AML-193 (cell line): Measurements from ENCODE around the gene SLU7.

Source experiments
- DNase-seq, 2 experiments: peaks; one replicate each; lab custom pipeline; 2025; lab: John Stamatoyannopoulos, UW

SLU7 gene

GRCh38 chr5:160418561-160419457 is at the start of gene SLU7:
TSS of gene SLU7 (minus strand) at chr5:160419081. CDS start at chr5:160415294, 3,787 bp downstream.
- DNase-seq: peak; percentile 84 to 88

DNA sequence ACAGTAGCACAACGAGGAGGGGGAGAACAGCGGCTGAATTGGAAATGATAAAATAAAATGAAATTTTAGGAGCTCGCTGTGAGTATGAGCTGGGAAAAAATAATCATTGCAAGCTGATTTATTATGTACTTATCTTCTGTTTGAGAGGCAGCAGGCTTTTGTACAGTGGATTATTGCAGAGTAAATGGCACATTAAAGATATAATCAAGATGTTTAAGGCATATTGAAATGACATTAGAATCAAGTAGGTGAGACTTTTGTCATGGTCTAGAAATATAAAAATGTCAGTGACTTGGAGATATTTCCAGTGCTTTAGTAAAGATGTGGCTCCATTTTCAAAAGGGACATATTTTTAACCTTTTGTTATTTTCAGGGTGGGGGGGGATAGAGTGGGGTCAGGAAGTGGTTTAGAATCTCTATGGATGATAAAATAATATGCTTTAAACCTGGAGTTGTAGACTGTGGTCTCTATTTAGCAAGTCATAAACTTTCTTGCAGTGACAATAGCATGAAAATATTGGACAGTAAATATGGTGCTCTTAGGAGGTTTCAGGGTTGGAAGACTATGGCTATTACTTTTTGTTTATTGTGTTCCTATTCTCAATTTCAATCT is 49.6 kb upstream of the SLU7 start:
- DNase-seq: no peak

DNA sequence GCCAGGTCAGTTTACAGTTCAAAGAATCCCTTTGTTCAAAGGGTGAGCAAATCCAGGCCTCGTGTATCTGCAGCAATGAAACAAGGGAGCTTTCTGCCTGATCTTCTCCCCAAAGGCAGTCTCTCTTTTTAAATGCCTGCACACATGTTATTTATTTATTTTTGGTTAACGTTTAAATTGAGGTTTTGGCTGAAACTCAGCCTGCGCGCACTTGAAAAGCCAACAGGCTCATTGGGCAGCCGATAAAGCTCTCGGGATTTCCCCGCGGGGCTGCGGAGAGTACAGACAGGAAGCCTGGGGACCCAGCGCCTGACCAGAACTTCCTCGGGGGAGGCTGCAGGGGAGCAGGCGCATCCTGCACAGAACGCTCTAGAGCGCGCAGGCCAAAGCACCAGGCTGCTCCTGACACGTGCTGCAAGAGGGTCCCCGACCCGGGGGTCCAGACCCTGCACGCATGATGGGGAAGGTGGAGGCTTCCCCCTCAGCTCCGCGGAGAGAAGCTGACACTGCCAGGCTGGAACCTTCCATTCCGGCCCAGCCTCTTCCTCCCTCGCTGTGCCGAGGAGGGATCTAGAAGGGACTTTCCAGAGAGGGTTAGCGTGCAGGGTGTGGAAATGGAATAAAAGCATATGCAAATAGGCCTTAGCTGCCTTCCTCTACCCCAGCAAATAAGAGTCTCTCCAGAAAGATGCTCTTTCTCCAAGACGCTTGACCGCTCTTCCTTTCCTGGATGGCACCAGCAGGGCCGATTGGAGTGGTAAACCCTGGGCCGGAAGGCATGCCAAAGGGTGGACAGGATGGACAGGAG is 48.9 kb upstream of the SLU7 start:
- DNase-seq: peak; percentile 83 to 86

- DNase-seq: no peak
Observed at GRCh38 chr5:160466889-160467554, 48.1 kb upstream of the SLU7 start.

GRCh38 chr5:160466116-160466515 is 47.2 kb upstream of the SLU7 start:
- no peak for DNase-seq

DNA sequence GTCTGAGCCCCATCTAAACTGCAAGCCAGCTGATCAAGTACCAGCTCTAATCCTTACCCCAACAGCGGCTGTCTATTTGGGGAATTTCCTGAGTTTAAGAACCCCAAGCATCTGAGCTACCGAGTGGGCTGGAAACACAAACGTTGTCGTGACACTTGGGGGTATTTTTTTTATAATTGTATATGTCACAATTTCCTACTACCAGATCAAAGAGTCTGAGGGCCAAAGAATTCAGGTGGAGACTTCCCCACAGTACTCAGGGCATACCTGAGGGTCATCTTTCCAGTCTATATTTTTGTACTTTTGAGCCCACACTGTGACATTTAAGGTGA is 45.6 kb upstream of the SLU7 start:
- no peak for DNase-seq

DNA sequence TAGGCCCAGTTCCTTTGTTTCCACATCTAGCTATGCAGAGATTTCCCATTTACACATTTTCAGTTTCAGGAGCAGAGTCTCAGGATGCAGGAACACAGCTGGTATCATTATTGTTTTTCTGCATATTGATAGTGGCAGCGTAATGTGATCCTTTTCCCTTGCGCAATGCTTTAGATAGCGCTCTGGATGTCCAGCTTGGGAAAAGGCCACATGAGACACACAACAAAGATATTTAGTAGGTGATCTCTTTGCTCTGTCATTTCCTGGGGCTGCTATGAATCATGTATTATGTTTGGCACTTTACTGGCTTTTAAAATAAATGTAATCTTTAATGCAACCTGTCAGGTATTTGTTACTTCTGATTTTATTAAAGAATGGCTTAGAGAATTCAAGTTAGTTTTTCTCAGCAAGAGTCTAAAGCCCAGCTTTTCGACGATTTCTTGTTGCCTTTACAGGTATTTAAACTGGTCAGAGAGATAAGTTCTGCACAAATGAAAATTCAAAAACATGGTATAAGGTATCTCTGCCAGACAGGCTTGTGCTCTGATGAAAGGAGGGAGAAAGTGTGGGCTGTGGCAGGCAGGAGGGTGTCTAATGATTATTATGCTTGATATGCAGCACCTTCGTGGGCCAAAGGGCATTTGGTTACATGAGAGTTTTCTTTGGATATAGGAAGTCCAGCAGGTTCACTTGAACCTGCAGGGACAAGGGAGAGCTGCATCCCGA is 45.0 kb upstream of the SLU7 start:
- DNase-seq: no peak

DNA sequence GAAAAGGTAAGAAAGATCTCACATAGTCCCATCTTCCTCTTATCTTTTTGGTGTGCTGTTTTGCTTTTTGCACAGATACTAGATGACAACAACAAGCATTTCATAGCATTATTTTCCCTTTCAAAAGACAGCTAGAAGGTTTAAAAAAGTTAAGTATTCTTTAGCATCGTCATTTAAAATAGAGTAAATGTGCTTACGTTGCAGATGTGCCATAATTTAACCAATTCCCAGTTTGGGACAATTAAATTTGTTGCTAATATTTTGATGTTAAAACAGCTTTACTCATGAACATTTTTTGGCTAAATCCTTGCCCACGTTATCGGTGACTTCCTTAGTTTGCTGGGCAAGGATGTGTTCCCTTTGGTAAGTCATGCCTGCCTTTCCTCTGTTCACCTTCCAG is 44.3 kb upstream of the SLU7 start:
- DNase-seq: no peak

DNA sequence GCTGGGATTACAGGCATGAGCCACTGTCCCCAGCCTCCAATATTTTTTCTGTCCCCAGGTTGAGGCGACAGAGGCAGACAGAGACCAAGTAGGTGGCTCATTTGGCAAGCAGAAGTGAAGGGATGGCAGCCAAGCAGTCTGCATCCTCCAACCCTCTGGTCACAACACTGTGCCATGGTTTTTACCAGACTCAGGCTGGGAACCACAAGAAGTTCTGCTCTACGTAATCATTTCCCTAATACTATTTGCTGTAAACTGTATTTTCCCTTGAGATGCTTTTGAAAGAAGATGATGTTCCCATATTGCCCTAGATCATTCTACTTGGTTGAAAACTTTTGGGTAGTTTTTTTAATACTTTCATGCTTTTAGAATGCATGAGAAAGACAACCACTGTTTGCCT is 43.3 kb upstream of the SLU7 start:
- no peak for DNase-seq

GRCh38 chr5:160461378-160461777 is 42.5 kb upstream of the SLU7 start:
- no peak for DNase-seq

DNA sequence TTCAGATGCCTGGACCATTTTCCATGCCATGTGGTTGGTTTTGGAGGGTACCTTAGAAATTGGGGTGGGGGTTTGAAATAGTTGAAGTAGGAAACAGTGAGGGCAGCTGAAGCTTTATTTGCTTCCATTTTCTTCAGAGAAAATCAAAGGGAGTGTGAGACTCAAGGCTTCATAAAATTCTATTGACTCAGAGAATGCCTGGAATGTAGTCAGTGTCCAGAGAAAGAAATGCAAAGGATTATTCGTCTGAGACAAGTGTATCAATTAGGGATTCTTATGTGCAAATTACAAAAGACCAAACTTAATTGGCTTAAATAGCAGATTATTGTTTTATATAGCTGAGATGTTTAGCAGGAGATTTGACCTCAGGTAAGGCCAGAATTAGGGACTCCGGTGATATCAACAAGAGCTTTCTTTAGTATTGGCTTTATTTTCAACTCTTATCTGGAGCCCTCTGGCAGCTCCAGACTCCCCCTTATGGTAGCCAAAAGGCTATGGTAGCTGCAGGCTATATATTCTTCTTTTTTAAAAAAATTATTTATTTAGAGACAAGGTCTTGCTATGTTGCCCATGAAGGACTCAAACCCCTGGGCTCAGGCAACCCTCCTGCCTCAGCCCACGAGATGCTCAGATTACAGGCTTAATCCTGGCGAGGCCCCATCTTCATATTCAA is 41.6 kb upstream of the SLU7 start:
- DNase-seq: no peak

GRCh38 chr5:160458806-160459800 is 40.2 kb upstream of the SLU7 start:
- DNase-seq: no peak

GRCh38 chr5:160457252-160457651 is 38.4 kb upstream of the SLU7 start:
- DNase-seq: no peak

DNA sequence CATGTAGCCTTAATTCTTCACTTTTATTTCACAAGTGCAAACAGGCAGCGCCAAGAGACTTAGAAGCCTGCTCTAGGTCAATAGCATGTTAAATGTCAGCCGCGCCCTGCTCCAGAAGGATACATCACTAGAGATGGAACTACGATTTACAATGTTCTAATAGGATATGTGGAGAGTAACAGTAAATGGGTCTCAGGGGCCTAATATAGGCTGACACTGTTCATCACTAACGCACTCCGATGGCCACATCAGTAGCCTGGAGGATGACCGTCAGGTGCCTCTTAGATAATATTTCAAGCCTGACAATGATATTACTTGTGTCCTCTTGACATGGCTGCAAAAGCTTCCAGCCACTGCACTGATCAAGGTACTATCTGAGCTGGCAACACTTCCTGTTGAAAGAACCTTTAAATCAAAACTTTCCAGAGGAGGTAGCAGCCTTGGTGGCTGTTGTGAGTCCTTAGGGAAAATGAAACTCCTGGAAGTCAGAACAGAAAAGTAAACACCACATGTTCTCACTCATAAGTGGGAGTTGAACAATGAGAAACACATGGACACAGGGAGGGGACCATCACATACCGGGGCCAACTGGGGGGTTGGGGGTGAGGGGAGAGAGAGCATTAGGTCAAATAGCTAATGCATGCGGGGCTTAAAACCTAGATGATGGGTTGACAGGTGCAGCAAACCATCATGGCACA is 37.7 kb upstream of the SLU7 start:
- DNase-seq: no peak

DNA sequence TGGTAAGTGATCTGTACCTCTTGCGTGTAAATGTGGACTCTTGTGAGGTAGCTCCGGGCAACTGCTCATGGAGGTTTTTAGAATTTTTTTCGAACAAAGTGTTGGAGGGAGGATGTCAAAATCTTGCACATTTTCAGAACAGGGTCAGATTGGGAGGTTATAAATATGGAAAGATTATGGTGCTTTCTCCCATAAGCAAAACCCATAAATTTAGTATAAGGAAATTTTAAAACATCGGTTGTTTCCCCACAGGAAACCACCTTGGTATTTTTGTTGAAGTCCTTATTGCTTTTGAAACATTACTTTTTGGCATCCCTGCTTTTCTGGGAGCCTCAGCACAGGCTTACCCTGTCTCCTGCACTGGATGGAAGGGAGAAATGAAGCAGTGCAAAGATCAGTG is 36.7 kb upstream of the SLU7 start:
- no peak for DNase-seq

DNA sequence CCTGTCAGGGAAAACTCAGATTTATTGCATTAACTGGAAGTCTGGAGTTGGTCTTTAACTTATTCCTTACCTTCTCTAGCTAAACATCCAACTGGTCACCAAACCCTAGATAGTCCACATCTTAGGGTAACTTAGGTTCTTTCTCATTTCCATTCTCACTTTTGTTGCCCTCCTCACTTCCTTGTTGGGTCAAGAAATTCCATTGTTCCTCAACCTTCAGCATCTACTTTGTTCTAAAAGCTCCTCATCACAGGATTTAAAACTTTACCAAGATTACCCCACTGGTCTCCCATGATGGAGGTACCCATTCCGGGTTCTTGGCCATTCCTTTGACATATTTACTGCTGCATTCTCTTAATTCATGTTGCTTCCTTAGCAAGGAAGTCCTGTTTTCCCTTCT is 34.9 kb upstream of the SLU7 start:
- DNase-seq: no peak

DNA sequence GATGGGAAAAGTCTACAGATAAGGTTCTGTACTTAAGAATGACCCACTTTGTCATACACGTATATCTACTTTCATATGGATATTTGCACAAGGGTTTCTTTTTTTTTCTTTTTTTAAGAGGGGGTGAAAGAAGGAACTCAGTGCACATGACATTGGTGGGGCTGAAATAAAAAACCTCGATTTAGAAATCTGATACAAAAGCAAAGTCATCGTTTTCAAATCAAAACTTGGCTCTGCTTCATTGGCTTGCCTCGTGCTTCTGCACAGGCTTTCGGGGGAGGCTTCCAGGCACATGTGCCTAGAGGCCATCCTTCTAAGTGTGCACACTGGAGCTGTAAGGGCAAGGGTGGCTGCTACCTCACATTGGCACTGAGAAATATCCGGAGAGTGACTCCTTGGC is 33.9 kb upstream of the SLU7 start:
- no peak for DNase-seq

GRCh38 chr5:160452036-160452435 is 33.2 kb upstream of the SLU7 start:
- DNase-seq: no peak

DNA sequence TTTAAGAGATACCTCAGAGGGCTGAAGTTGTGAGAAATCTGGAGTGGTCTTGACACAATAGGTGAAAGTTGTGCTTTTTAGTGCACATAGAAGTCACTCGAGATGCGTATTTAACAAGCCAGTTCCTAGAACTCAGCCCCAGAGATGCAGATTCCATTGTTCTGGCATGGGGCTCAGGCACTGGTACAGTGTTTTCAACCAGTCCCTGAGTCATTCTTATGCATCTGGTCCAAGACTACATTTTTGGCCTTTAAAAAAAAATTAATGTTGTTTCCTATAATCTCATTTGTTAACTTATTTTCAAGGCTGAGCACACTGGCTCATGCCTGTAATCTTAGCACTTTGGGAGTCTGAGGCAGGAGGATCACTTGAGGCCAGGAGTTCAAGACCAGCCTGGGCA is 32.4 kb upstream of the SLU7 start:
- no peak for DNase-seq
